NCI-H1417 treated with DMSO at 0.1 percent for 48 hours (cell line): ENCODE measurements around the gene DNTT.
A peak's percentile ranks its signal among the peaks of the same experiment; 100 is the strongest.
"Not testable (repeated sequence)": the region's sequence is repeated elsewhere in the genome, so short reads cannot be mapped to it uniquely, and the experiment has no call there.

Experiments used
- DNase-seq: peaks from one replicate; lab custom pipeline; 2025; lab: John Stamatoyannopoulos, UW

DNTT gene

DNA sequence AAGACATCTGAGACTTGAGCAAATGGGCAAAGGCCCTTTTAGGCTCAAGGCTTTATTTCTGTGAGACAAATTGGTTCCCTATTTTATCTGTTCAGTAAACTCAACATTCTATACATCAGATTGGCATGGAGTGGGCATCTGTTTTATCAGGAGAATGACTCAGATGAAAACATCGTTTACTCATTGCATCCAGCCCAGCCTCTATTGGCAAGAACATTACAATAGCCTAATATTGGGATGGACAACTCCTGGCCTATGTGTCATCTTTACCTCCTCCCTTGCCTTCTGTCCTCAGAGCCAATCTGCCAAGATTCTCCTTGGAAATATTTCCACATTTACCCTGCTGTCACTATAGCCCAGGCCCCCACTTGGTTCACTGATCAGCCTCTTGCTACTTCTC lies 27.4 kb upstream of the DNTT start:
- no peak for DNase-seq

DNA sequence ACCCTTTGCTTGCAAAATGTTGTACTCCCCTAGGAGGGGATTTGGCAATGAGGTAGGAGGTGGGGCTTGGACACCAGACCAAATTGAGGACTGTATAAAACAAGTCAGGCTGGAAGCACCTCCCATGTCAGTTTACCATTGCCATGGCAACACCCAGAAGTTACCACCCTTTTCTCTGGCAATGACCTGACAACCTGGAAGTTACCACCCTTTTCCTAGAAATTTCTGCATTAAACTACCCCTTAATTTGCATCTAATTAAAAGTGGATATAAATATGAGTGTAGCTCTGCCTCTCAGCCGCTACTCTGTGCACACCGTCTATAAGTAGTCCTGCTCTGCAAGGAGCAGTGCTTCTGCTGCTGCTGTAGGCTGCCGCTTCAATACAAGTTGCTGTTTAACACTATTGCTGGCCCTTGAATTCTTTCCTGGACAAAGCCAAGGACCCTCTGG lies 25.0 kb upstream of the DNTT start:
- DNase-seq: no peak

DNA sequence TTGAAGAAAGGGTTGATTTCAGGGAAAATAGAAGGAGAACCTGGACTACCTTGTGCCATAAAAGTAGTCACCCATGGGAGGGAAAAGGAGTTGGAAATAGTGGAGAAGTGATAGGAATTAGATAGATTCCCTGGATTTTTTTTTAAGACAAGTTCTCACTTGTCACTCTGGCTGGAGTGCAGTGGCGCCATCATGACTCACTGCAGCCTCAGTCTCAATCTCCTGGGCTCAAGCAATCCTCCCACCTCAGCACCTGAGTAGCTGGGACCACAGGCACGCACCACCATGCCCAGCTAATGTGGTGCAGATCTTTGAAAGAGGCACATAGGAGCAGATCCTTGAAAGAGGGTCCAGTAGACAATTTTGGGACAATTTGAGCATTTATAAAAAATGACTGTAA lies 23.4 kb upstream of the DNTT start:
- DNase-seq: no peak

DNA sequence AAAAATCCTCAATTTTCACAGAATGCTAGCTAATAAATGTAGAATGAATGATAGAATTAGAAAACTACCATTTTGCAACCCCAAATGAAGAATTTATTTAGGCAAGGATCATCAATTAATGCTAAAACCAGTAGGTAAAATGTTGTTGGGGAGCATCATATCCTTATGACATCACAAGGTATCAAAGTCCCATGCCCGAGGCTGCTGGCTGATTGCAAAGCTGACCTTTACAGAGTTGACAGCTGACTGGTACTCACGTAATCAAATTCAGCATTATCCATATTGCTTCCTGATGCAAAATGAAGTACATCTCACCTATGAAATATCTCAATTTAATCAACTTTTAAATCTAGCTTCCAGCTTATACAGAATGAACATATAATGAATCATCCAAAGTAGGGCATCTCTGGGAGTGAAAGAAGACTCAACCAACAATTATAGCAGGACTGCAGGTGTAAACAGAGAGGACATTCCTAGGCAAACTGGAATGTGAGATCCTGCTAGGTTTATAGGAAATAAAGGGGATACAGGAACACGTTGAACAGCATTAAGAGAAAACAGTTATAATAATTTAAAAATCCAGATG lies 22.7 kb upstream of the DNTT start:
- DNase-seq: no peak

DNA sequence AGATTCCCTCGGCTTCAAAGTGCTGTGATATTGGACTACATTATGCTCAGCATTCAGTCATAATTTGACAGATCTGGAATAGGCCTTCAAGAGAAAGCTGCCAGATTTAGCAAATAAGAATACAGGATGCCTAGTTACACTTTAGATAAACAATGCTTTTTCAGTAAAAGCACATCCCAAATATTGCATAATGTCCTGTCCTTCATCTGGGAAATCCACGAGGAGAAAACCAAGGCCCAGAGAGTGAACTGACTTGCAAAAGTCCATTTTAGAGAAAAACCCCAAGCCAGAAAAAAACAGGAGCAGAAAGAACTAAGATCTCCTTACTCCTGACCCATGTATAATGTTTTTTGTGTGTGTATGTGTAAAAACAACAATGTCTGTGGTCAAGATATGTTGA lies 20.9 kb upstream of the DNTT start:
- no peak for DNase-seq

DNA sequence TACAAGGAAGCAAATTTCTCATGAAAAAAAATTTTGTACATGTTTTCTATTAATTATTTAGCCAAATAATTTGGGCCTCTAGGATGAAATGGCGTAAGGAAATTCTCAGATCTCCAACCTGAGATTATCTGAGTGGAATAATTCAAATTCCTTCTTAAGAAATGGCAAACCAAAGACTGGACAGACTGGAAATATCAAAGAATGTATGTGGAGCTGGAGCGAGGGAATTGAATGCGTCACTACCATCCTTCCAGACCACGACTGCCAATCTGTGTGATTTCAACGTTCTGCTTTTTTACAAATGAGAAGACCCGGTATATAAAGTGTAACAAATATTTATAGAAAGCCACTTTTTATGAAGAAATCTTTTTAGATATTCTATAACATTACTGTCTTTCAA lies 20.5 kb upstream of the DNTT start:
- no peak for DNase-seq

DNA sequence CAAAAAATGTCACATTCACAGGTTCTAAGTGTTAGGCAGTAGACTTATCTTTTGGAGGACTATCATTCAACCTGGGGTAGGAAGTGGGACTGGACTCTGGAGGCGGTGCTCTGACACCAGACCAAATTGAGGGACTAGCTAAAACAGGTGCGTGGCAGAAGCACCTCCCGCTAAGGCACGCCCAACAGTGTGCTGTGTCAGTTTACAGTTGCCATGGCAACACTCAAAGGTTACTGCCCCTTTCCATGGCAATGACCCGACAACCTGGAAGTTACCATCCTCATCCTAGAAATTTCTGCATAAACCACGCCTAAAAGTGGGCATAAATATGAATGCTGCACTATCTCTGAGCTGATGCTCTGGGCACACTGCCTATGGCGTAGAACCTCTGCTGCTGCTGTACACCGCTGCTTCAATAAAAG lies 18.9 kb upstream of the DNTT start:
- DNase-seq: no peak

DNA sequence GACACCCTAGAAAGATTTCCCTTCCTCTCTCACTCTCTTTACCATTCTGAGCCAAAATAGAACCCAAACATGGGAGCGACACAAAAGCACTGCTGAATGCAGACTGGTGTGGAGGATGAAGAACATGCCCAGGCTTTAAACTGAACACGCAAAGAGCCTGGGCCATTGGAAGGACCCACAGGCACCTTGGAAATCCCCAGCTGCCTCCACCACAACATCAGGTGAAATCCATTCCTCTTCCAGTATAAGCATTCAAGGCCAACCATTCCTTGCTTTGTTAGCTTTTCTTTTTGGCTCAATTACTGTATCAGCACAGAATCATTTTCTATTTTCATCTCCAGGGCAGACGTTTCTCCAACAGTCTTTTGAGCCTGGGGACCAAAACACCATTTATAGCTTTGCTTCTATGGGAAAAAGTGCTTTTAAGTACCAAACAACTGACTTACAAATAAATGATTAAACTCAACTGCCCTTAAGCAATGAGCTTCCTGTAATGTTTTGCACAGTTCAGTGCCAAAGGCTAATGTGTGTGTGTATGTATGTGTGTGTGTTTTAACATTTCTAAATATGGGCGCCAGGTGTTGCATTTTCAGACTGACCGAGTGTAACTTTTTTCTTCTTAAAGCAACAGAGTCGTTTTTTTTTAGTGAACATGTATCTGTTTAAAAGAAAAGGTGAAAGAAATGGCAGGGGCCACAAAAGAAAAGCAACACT lies 16.7 kb upstream of the DNTT start:
- DNase-seq: peak; percentile 10

DNA sequence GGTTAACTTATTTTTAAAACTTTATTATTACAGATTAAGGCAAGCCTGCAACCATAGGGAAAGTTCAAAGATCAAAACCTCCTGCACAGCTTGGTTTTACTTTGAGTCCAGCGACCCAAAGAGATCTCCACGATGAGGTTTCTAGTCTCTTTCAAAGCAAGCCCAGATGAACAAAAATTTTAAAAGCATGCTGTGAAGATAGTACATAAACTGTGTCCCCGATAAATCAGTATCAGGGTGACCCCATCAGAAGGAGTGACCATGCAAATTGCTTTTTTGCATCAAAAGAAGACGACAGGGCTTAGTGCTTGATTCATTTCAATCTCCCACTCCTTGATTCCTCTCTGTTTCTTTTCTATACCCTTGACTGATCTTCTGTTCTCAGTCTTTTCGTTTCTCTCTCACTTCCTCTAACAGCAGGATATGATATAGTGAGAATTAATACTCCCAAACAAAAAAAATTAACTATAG lies 16.0 kb upstream of the DNTT start:
- no peak for DNase-seq

DNA sequence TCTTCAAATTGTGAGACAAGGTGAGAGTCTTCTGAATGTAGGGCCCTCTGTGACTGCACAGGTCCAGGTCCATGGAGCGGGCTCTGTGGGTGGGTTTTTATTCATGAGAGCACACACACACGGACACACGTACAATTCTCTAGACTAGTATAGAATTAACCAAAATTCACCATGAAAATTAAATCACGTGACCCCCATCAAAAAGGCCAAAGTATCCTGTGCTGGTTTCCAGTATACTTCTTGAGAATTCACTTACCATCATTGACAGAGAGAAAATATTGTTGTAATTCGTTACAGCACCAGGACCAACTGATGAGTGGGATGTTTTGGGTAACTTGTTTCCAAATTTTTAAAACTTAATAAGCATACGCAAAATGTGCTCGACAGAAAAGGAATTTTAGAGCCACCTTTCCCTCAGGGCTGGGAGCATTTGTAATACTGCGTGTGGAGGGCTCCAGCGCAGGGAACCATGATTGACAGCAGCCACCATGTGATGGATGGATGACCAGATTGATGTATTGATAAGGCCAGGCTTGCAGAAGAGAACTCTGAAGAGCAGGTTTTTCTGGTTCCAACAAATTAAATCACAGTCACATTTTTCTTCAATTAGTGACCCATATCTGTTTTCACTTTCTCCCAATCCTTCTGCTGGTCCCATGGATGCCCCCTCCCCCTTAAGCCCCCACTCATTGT lies 14.9 kb upstream of the DNTT start:
- no peak for DNase-seq

DNA sequence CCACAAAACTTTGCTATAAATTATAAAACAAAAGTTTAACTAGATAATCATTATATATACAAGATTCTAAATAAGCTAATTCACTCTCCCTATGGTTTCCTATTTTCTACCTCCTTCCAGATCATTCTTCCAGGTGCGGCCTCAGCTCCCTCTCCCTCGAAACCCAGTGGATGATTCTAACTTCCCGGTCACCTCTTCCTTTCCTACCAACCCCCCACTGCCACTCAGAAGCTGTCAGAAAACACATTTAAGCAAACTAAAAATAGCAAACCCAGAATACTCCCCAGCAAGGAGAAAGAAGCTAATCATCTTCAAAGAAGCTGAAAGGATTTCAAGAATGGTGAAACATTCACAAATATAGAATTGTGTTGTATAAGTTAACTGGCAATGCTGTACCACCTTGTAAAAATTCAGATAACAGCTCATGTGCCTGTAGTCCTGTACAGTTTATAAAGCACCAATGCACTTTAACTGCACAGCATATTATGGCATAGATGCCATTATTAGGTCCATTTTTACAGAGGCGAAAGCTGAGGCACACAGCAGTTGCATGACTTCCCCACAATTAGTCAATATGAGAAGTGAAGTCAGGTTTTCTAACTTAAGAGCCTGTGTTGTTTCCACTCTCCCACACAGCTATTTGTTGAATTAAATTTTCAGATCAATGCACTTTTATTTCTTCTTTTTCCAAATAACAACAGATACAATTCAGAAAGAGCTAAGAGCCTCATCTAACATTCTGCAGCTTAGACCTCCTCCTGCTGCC lies 13.7 kb upstream of the DNTT start:
- no peak for DNase-seq

DNA sequence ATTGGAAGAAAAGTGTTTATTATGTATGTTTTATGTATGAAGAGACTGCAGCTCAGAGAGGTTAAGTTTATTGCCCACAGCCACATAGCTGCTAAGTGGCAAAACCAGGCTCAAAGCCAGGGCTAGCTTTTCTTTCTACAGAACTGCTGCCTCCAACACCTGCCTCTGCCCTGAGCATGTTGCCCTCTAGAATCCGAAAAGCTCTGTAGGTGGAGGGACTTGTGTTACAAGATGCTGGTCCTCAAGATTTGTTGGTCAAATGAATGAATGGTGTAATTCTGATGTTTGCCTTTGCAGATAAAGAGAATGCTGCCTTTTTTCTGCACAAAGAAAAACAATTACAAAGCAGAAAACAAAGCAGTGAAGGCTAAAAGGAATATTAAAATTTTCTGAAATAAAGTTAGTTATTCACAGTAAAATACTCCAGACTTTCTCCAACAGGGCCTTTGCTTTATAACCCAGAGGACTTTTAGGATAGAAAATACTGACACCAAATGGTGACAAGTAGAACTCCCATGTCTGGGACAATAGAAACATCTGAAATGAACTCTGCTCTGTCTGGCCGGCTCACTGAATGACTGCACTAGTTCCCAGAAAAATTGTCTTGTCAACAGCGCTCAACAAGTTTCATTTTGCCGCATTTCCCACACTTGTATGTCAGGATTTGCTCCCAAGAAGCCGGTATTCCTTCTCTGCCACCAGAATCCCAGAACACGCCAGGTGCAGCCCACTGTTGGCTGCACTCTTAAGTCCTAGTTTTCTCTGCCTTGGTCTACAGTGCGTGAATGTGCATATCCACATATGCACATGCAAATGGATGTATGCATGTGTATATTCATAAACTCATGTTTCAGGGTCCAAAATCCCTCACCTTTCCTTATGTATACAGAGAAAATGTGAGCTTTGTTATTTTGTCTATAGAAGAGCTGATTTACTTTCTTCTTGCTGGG lies 11.0 kb upstream of the DNTT start:
- peak; percentile 2 for DNase-seq

DNA sequence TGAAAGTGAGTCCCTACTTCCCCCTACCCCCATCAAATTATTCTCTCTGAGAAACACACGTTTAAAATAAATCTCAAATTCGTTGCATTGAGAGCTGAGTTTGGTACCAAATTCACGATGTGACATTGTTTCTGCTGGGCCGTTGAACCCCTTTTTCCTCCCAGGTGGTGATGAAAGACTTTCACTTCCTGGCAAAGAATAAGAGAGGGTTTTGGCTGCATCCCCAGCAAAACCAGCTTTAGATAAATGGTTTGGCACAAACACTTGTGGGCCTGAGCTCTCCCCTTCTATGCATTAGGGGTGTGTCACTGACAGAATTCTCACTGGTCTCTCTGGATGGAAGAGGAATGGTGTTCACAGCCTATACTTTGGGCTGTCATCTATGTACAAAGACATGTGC lies 8.8 kb upstream of the DNTT start:
- no peak for DNase-seq

DNA sequence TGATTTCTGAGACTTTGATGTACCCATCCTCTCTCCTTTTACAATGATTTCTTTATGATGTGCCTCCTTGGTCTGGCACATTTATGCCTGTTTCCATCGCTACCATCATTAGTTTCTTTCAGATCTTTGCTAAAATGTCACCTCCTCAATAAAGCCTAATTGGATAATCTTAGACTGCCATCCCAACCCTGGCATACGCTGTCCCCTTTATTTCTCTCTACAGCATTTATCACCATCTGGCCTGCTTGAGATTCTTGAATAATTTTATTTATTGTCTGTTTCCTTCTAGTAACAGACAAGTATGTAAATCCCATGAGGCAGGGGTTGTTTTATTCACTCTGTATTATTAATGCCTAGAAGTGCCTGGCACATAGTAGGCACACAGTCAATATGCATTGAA lies 6.7 kb upstream of the DNTT start:
- DNase-seq: no peak

DNA sequence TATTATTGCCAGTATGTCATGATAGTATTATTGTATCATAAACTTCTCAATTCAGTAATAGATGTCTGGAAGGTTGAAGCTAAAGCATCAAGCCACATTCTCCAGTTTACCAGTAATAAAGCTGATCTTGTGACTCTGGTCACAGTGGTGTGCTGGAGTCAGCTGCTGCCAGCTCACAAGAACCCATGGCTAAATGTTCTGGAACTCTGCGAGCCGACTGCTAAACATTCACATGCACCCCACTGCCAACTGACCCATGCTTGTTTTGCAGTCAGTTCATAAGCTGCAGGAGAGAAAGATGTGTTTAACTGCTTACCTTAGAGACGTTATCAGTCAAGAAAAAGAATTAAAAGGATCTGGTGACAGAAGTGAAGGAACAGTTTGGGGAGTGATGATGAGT lies 5.9 kb upstream of the DNTT start:
- DNase-seq: no peak

DNA sequence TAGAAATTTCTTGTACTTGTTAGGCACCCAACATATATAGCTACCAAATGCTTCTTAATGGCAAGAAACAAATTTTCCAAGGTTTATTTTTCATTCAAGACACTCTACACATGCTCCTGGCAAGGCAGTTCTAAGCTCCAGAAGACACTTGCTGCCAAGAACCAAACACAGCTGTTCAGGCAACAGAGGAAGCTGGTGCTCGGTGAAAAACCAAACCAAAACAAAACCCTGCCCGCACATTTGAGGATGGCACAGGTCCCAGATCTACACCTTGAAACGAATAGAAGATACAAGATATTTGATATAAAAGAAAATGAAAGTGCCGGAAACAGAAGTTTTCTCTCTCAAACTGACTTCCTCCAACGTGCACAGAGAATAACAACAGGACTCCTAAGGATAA lies 4.9 kb upstream of the DNTT start:
- no peak for DNase-seq

DNA sequence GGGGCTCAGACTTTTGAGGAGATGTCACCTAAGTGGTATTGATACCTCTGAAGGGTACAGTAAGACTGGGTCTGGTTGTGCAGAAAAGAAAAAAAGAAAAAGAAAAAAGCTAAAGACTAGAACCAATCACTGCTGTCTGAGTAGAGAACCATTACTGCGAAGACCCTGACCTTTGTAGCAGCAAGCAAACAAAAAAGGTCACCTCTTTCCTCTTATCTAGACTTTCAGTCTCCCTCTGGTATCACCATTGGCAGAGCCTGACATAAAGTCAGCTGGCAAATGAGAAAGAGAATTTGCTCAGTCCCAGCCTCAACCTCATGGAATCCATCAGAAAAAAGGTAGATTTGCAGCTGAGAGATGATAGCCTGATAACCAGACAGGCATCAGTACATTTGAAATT lies 2.6 kb upstream of the DNTT start:
- no peak for DNase-seq

DNA sequence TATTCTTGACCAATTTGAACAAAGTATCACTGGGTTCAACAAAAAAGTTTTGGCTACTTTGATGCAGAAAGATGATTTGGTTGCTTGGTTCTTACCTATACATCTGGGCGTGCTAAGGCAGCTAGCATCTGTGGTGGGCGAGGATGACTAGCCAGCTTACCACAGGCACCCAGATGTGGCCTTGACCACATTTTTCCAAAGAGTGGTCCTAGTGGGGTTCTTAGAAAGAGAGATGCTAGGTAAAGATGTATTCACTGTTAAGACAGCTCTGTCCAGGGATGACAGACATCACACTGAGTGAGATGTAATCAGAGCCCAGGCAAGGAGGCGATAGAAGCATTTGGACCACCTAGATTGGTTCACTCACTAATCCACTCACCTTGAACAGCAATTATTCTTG lies 785 bp downstream of the DNTT start:
- no peak for DNase-seq

DNA sequence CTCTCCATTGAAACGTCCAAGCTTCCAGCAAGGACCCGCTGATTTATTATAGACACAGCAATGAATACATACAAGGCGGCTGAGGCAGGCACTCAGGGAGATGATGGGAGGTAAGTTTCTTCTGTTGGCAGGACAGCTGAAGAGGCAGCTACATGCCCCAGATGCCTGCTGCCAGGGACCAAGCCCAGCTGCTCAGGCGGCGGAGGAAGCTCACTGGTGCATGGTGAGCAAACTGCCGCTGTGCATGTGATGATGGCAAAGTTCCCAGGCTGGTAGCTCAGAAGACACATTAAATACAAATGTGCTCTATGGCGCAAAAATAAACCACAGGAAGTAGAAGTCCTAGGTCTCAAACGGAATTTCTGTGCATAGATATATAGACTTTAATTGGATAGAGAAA lies 2.3 kb downstream of the DNTT start:
- DNase-seq: no peak

DNA sequence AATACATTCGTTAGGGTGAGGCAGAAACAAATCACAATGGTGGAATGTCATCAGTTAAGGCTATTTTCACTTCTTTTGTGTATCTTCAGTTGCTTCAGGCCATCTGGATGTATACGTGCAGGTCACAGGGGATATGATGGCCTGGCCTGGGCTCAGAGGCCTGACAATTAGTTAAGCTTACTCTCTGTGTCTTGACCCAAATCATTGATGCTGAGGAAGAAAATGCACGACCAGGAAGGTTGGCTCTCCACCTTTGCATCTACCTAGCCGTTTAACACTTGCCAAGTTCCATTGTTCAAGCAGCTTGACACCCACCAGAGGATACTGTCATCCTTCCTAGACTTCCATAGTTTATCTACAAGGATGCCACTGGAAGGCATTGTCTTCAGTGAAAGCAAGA lies 4.6 kb downstream of the DNTT start:
- not testable (repeated sequence) for DNase-seq

DNA sequence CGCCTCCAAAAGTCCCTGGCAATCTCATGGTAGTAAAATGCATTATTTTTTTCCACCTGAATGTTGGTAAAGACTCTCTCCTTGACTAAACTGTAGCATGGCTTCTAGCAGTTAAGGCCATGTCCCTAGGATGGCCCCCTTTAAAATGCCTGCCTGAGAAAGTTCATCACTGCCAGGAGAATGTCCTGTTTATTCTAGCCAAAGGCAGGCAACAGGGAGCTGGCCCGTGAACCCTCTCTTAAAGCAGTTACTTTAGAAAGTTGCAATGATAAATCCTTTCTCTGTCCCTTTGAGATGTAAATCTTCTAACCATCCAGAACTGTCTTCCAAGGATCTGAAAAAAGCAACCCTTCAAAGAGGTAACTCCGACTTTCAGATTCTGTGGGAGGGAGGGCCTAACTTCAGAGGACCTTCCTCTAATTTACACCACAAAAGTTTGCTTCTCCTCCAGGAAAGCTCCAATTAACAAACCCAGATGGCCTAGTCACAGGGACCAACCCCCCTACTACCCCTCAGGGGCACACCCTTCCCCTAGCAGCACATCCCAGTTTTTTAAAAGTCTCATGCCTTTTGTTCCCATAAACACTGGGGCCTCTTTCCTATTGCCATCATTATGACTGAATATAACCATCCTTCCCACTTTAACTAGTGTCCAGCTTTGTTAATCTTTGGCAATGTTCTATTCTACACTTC lies 5.5 kb downstream of the DNTT start:
- no peak for DNase-seq
